Measurements from ENCODE around the gene SLC9C2. TPM values are rescaled to one million over a fixed set of nuclear protein-coding genes. Genes with fewer than 3 reads are reported as not detected.
"Not testable (repeated sequence)": the region's sequence is repeated elsewhere in the genome, so short reads cannot be mapped to it uniquely, and the experiment has no call there.

The SLC9C2 gene
- total RNA-seq, 1 donor from 2014 or later: 0.26 TPM

GRCh38 chr1:173525926-173526325 lies 76.9 kb downstream of the SLC9C2 start:
- Histone ChIP-seq H3K4me1 (no peaks in the 10 kb centered on the region), H3K4me3 (no peak overlapping the region), H3K27ac (no peak overlapping the region), H3K36me3 (no peaks in the 10 kb centered on the region), H3K27me3 (no peaks in the 10 kb centered on the region), H3K9me3 (no peaks in the 10 kb centered on the region)
- no peak for TF ChIP-seq CTCF (IDR thresholded peaks at IDR 0.05)
- ATAC-seq (no peak), DNase-seq (no peak)
- intact Hi-C loops (cut with DNase I): no loop called here

GRCh38 chr1:173523329-173523728 lies 79.5 kb downstream of the SLC9C2 start:
- no peaks in the 10 kb centered on the region for H3K4me1 ChIP-seq
- intact Hi-C loops (cut with DNase I): no loop called here
- TF ChIP-seq CTCF (IDR thresholded peaks at IDR 0.05): no peak
- H3K9me3 ChIP-seq: no peaks in the 10 kb centered on the region
- no peaks in the 10 kb centered on the region for H3K27me3 ChIP-seq
- no peak overlapping the region for H3K27ac ChIP-seq
- H3K36me3 ChIP-seq: no peaks in the 10 kb centered on the region
- DNase-seq: no peak
- no peak overlapping the region for H3K4me3 ChIP-seq
- no peak for ATAC-seq

- Histone ChIP-seq H3K27me3 (no peaks in the 10 kb centered on the region), H3K4me3 (no peak overlapping the region), H3K9me3 (no peaks in the 10 kb centered on the region), H3K4me1 (no peaks in the 10 kb centered on the region), H3K27ac (no peak overlapping the region), H3K36me3 (no peaks in the 10 kb centered on the region)
- no peak for TF ChIP-seq CTCF (IDR thresholded peaks at IDR 0.05)
- intact Hi-C loops (cut with DNase I): no loop called here
- ATAC-seq (no peak), DNase-seq (no peak)
Measured at GRCh38 chr1:173520799-173521198, 82.1 kb downstream of the SLC9C2 start.

GRCh38 chr1:173514503-173514902 lies 88.4 kb downstream of the SLC9C2 start:
- DNase-seq; H3K4me1 ChIP-seq; H3K27me3 ChIP-seq; ATAC-seq; H3K36me3 ChIP-seq; intact Hi-C loops (cut with DNase I); H3K4me3 ChIP-seq; H3K27ac ChIP-seq; H3K9me3 ChIP-seq: not testable (repeated sequence)

GRCh38 chr1:173509797-173510196 lies 93.1 kb downstream of the SLC9C2 start:
- Histone ChIP-seq H3K4me1 (peaks cover 3% of the 10 kb centered on the region), H3K27me3 (no peaks in the 10 kb centered on the region)
- no peak for ATAC-seq

GRCh38 chr1:173508541-173508940 lies 94.3 kb downstream of the SLC9C2 start:
- Histone ChIP-seq H3K27ac (no peak overlapping the region), H3K9me3 (no peaks in the 10 kb centered on the region), H3K4me3 (no peak overlapping the region), H3K4me1 (peaks cover 3% of the 10 kb centered on the region), H3K27me3 (no peaks in the 10 kb centered on the region), H3K36me3 (no peaks in the 10 kb centered on the region)
- DNase-seq (no peak), ATAC-seq (no peak)
- intact Hi-C loops (cut with DNase I): no loop called here
- TF ChIP-seq CTCF (IDR thresholded peaks at IDR 0.05): no peak

More at GRCh38 chr1:173509797-173510196, 93.1 kb downstream of the SLC9C2 start:
- no peak overlapping the region for H3K27ac ChIP-seq
- intact Hi-C loops (cut with DNase I): no loop called here
- no peak for DNase-seq
- H3K9me3 ChIP-seq: no peaks in the 10 kb centered on the region
- no peak for TF ChIP-seq CTCF (IDR thresholded peaks at IDR 0.05)
- no peaks in the 10 kb centered on the region for H3K36me3 ChIP-seq
- no peak overlapping the region for H3K4me3 ChIP-seq
